SW 1271 (cell line): ENCODE measurements around the gene KRI1.
"Not testable (repeated sequence)": the region's sequence is repeated elsewhere in the genome, so short reads cannot be mapped to it uniquely, and the experiment has no call there.

Experiments used
- DNase-seq, 2 experiments: peaks; one replicate each; lab custom pipeline; 2025; lab: John Stamatoyannopoulos, UW

The KRI1 gene

GRCh38 chr19:10550336-10550735, 15.5 kb downstream of the KRI1 start:
- DNase-seq, result no peak

GRCh38 chr19:10549733-10550132, 16.1 kb downstream of the KRI1 start:
- DNase-seq, result no peak

DNA sequence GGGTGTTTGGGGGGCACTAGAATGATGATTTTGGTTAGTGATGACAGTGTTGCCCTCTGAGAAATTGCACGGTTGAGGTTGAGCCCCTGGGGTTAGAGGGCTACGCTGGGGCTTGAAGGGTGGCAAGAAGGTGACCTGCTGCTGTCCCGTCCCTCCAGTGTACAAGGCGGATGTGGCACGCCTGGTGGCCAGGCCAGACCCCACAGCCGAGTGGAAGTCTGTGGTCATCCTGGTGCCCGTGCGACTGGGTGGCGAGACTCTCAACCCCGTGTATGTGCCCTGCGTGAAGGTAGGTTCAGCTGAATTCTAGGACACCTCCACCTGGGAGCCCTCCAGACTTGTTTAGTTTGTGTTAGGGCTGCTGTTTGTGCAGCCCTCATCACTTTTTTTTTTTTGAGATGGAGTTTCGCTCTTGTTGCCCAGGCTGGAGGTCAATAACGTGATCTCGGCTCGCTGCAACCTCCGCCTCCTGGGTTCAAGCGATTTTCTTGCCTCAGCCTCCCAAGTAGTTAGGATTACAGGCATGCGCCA, 17.0 kb downstream of the KRI1 start:
- DNase-seq, result no peak

DNA sequence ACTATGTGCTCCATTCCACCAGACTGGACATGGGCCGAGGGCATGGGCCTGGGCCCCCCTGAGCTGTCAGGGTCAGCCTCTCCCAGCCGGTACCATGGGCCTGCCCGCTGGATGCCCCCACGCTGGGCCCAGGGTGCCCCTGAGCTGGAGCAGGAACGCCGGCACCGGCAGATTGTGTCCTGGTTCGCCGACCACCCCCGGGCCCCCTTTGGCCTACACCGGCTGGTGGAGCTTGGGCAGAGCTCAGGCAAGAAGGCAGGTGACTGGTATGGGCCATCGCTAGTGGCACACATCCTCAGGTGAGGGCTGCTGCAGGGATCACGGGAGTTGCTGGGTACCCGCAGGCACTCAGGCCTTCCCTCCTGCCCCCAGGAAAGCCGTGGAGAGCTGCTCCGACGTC, 19.0 kb downstream of the KRI1 start:
- DNase-seq, result no peak

DNA sequence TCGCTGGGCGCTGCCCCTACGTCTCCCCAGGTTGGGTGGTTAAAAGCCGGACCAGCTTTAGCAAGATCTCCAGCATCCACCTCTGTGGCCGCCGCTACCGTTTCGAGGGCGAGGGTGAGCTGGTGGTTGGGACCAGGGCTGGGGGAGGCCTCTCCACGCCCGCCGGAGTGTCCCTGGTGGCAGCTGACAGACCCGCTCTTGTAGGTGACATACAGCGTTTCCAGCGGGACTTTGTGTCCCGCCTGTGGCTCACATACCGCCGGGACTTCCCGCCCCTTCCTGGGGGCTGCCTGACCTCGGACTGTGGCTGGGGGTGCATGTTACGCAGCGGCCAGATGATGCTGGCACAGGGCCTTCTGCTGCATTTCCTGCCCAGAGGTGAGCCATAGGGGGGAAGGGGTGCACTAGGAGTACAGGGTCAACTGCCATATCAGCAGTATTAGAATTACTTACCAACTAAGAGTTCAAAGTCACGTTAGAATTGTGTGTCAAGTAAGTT, 21.0 kb downstream of the KRI1 start:
- DNase-seq, result no peak

- DNase-seq, result peak in 1 of 2 experiments; percentile 25
These were observed 21.5 kb downstream of the KRI1 start for GRCh38 chr19:10544242-10544752.

GRCh38 chr19:10543420-10544241, 22.2 kb downstream of the KRI1 start, which contains the start of gene ATG4D:
Gene ATG4D (plus strand): TSS chr19:10543904. CDS start chr19:10544091, 187 bp downstream.
- peak in 1 of 2 experiments; percentile 32 for DNase-seq

DNA sequence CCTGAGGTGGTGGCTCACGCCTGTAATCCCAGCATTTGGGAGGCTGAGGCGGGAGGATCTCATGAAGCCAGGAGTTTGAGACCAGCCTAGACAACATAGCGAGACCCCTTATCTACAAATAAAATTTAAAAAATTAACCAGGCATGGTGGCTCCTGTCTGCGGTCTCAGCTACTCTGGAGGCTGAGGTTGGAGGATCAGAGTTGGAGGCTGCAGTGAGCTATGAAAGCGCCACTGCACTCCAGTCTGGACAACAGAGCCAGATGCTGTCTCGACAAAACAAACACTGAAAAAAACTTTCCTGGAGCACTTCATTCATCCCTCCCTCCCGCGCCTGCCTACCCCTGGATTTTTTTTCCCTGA, 22.8 kb downstream of the KRI1 start:
- no peak for DNase-seq

GRCh38 chr19:10539016-10539415, 26.8 kb downstream of the KRI1 start:
- not testable (repeated sequence) for DNase-seq

- DNase-seq, result no peak
These were observed 27.4 kb downstream of the KRI1 start for GRCh38 chr19:10538204-10538983.

DNA sequence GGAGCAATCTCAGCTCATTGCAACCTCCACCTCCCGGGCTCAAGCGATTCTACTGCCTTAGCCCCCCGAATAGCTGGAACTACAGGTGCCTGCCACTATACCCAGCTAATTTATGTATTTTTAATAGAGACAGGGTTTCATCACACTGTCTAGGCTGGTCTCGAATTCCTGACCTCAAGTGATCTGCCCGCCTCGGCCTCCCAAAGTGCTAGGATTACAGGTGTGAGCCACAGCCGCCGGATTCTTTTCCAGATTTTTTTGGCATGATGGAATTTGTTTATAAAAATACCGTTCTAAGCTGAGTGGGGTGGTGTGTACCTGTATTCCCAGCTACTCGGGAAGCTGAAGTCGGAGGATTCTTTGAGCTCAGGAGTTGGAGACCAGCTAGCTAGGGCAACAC, 28.1 kb downstream of the KRI1 start:
- DNase-seq, result no peak

DNA sequence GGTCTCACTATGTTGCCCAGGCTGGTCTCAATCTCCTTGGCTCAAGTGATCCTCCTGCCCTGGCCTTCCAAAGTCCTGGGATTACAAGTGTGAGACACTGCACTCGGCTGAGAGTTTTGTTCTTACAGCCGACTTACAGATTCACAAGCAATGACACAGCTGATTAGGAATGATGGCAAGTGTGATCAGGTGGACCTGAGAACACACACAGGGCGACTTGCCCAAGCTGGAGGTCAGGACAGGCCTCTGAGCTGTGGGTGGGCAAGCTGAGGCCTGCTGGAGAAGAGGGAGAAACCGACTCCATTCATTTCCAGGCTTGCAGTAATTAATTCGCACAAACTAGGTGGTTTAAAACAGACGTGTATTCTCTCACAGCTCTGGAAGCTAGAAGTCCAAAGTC, 30.2 kb downstream of the KRI1 start:
- DNase-seq, result no peak

GRCh38 chr19:10533646-10534386, 32.0 kb downstream of the KRI1 start:
- no peak for DNase-seq

DNA sequence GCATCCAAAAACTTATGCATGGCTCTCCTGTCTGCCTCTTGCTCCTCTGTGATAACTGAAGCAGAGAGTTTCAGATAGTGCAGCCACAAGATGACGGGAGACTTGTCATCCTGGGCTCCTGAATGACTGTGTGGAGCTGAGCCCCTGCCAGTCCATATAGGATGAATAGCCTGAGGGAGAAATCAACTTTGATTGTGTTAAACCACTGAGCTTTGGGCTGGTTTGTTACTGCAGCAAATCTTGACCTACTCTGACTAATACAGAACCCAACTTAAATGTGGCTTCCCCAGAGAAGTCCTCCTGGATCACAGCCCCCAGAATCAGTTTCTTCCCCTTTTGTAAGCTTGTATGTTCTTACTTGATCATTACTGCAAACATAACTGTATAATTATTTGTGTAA, 33.4 kb downstream of the KRI1 start:
- DNase-seq, result no peak

DNA sequence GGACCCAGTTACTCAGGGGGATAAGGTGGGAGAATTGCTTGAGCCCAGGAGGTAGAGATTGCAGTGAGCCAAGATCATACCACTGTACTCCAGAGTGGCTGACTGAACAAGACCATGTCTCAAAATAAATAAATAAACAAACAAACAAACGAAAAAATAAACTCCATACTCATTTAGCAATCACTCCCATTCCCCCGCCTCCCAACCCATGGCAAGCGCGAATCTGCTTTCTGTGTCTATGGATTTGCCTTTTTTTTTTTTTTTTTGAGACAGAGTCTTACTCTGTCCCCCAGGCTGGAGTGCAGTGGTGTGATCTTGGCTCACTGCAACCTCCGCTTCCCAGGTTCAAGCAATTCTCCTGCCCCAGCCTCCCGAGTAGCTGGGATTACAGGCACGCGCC, 38.9 kb downstream of the KRI1 start:
- not testable (repeated sequence) for DNase-seq

DNA sequence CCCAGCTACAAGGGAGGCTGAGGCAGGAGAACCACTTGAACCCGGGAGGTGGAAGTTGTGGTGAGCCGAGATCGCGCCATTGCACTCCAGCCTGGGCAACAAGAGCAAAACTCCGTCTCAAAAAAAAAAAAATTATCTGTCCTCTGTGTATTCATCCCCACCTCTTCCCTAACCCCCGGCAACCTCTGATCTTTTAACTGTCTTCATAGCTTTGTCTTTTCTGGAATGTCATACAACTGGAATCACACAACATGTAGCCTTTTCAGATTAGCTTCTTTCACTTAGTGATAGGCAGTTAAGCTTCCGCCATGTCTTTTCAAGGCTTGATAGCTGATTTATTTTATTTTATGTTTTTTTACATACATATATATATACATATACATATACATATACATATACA, 40.2 kb downstream of the KRI1 start:
- no peak for DNase-seq

- DNase-seq, result no peak
These were observed 42.6 kb downstream of the KRI1 start for GRCh38 chr19:10523135-10523636.

DNA sequence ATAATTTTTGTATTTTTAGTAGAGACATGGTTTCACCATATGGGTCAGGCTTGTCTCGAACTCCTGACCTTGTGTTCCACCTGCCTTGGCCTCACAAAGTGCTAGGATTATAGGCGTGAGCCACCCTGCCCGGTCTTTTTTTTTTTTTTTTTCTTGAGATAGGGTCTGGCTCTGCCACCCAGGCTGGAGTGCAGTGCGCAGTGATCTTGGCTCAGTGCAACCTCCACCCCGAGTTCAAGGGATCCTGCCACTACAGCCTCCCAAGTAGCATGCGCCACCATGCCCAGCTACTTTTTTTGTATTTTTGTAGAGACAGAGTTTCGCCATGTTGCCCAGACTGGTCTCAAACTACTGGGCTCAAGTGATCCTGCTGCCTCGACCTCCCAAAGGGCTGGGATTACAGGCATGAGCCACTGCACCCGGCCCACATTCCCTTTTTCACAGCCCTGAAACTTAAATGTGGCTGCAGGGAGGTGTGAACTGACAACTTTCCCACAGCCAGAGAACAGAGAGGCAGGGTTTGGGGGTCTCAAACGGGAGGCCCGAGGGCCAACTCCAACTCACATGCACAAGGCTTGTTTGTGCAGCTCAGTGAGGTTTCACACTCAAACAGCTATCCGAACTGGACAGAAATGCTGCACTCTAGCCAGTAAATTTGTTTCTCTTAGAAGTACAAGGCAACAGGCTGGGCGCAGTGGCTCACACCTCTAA, 44.2 kb downstream of the KRI1 start:
- DNase-seq, result no peak

DNA sequence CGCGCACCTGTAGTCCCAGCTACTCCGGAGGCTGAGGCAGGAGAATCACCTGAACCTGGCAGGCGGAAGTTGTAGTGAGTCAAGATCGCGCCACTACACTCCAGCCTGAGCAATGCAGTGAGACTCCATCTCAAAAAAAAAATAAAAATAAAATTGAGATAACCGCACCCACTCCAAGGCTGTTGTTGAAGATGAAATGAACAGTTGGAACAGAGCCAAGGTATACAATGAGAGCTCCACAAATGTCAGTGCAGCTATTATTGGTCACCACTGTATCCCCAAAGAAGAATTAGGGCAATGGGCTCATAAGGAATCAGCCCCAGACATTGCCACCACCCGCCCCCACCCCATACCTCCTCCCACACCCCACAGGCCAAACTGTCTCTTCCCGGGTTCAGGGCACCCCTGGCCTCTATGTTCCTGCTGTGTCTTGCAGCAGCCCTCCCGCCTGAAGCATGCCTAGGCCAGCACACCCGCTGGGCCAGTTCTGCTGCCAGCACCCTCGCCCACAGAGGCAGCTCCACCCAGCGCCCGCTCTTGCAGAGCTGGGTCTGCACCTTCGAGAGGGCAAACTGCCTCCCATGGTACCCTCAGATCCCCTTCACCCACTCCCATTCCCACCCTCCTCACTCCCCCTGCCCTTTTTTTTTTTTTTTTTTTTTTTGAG, 45.0 kb downstream of the KRI1 start:
- DNase-seq, result no peak

DNA sequence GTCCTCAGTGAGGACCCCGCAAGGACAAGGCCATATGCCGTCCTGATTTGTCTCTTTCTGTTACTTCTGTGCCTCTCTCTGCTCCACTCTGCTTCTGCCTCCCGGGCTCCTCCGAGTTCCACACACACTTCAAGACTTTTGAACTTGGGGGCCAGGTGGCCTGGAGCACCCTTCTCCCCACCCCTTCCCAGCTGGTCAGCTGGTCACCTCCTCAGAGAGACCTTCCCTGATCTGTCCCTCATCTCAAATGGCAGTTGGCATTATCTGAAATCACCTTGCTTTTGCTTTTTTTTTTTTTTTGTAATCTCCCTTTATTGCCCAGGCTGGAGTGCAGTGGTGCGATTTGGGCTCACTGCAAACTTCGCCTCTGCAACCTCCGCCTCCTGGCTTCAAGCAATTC, 46.4 kb downstream of the KRI1 start:
- no peak for DNase-seq
